ENCODE measurements around the gene LZIC.

LZIC gene

DNA sequence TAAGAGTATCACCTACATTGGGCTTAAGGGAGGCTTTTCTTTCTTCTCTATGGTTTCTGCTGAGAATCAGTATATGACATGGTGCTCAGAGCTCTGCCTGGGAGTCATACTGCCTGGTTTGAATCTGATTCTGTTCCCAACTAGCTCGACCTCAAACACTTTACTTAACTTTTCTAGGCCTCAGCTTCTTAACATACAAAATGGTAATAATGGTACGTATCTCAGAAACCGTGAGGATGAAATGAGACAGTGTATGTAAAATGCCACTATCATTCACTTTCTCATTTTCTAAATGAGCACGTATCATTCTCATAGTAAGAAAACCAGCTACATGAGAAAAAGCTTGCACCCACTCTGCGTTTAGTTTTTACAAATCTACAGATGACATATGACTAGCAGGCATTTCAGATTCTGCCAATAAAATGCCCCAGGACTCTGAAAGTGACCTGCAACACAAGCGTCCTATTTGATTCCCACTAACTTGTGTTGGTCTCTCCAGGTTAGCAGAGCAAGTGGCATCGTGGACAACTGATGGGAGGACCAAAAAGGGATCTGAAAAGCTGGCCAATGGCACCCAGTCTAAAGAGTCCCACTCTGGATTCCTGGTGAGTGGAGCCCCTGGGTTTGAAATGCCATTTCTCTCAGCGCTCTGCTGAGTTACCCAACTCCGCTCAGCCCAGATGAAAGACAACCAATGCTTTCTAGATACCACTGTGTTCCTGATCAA is 39.2 kb downstream of the LZIC start:
- no peaks in the 10 kb centered on the region for H3K9me3 ChIP-seq (ENCODE audit: low read length)
- H3K27me3 ChIP-seq (ENCODE audit: insufficient read depth, low read length), result 0 out of 2 replicates have a peak, but pooled peaks cover 3% of the 10 kb centered on the region
- H3K79me2 ChIP-seq (ENCODE audit: insufficient read depth, low read length), result no peaks in the 10 kb centered on the region
- no peak overlapping the region for H3K27ac ChIP-seq (ENCODE audit: low read depth, low read length, poor library complexity, severe bottlenecking)
- H3K9me2 ChIP-seq (ENCODE audit: low read depth, low read length), result no peaks in the 10 kb centered on the region
- no peaks in the 10 kb centered on the region for H4K20me1 ChIP-seq (ENCODE audit: insufficient read depth, low read length)
- H3K4me1 ChIP-seq (ENCODE audit: insufficient read depth, low read length, severe bottlenecking), result peaks cover 9% of the 10 kb centered on the region
- no peak overlapping the region for H3K9ac ChIP-seq (ENCODE audit: low read length)
- H3K4me3 ChIP-seq (ENCODE audit: low read depth, low read length, poor library complexity, severe bottlenecking), result no peak overlapping the region
- H3K36me3 ChIP-seq (ENCODE audit: insufficient read depth, low read length), result no peaks in the 10 kb centered on the region
- H3K4me2 ChIP-seq (ENCODE audit: low read length), result no peak overlapping the region
- H2AFZ ChIP-seq (ENCODE audit: low read length), result no peak overlapping the region
- no peaks in the 10 kb centered on the region for H3F3A ChIP-seq (ENCODE audit: insufficient read depth, low read length)
- TF ChIP-seq CTCF (IDR thresholded peaks at IDR 0.05; ENCODE audit: low read length) (no peak), EZH2 (IDR thresholded peaks at IDR 0.05; ENCODE audit: borderline replicate concordance, low read length) (no peak)

DNA sequence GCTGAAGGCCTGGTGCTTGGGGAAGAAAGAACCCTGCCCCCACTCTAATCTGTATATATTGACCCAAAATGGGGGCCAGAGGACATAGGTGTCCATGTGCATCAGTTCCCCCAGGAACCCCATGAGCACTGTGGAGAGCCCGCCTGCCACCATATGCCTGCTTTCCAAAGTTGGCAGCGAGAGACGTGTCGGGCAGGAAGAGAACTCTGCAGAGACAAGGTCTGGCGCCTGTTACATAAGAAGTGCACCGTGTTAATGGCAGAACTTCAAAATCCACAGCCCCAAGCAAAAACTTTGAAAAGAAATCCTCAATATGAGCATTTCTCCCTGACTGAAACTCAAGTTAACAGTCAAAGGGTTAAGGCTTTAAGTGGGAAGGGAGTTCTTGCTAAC is 41.1 kb downstream of the LZIC start:
- Histone ChIP-seq H4K20me1 (ENCODE audit: insufficient read depth, low read length) (no peaks in the 10 kb centered on the region), H3K27ac (ENCODE audit: low read depth, low read length, poor library complexity, severe bottlenecking) (no peak overlapping the region), H3K36me3 (ENCODE audit: insufficient read depth, low read length) (no peaks in the 10 kb centered on the region), H3K9me3 (ENCODE audit: low read length) (no peaks in the 10 kb centered on the region), H3K4me3 (ENCODE audit: low read depth, low read length, poor library complexity, severe bottlenecking) (no peak overlapping the region), H2AFZ (ENCODE audit: low read length) (no peak overlapping the region), H3K27me3 (ENCODE audit: insufficient read depth, low read length) (0 out of 2 replicates have a peak, but pooled peaks cover 3% of the 10 kb centered on the region), H3K4me2 (ENCODE audit: low read length) (no peak overlapping the region), H3K9me2 (ENCODE audit: low read depth, low read length) (no peaks in the 10 kb centered on the region), H3K4me1 (ENCODE audit: insufficient read depth, low read length, severe bottlenecking) (peaks cover 6% of the 10 kb centered on the region), H3K79me2 (ENCODE audit: insufficient read depth, low read length) (no peaks in the 10 kb centered on the region), H3F3A (ENCODE audit: insufficient read depth, low read length) (no peaks in the 10 kb centered on the region), H3K9ac (ENCODE audit: low read length) (no peak overlapping the region)
- no peak for TF ChIP-seq CTCF (IDR thresholded peaks at IDR 0.05; ENCODE audit: low read length)
- TF ChIP-seq EZH2 (IDR thresholded peaks at IDR 0.05; ENCODE audit: borderline replicate concordance, low read length), result no peak

GRCh38 chr1:9901148-9902059 is 41.8 kb downstream of the LZIC start:
- Histone ChIP-seq H3K4me3 (ENCODE audit: low read depth, low read length, poor library complexity, severe bottlenecking) (no peak overlapping the region), H4K20me1 (ENCODE audit: insufficient read depth, low read length) (no peaks in the 10 kb centered on the region), H3K79me2 (ENCODE audit: insufficient read depth, low read length) (no peaks in the 10 kb centered on the region), H3F3A (ENCODE audit: insufficient read depth, low read length) (no peaks in the 10 kb centered on the region), H3K4me1 (ENCODE audit: insufficient read depth, low read length, severe bottlenecking) (peaks cover 6% of the 10 kb centered on the region), H3K27me3 (ENCODE audit: insufficient read depth, low read length) (0 out of 2 replicates have a peak, but pooled peaks cover 3% of the 10 kb centered on the region), H3K36me3 (ENCODE audit: insufficient read depth, low read length) (no peaks in the 10 kb centered on the region), H3K9ac (ENCODE audit: low read length) (no peak overlapping the region), H3K4me2 (ENCODE audit: low read length) (no peak overlapping the region), H3K9me2 (ENCODE audit: low read depth, low read length) (no peaks in the 10 kb centered on the region), H3K27ac (ENCODE audit: low read depth, low read length, poor library complexity, severe bottlenecking) (no peak overlapping the region), H2AFZ (ENCODE audit: low read length) (no peak overlapping the region), H3K9me3 (ENCODE audit: low read length) (no peaks in the 10 kb centered on the region)
- no peak for TF ChIP-seq EZH2 (IDR thresholded peaks at IDR 0.05; ENCODE audit: borderline replicate concordance, low read length)

All from OCI-LY1 (cell line).